Left hindlimb (tissue), 1 donor: ENCODE measurements around the gene IRGC.

Source experiments
- DNase-seq: peaks from one replicate; pipeline ENCODE4 v3.0.0-alpha.2; 2018

IRGC gene

GRCh38 chr19:43692385-43692784, 23.5 kb upstream of the IRGC start:
- DNase-seq, result no peak

- DNase-seq, result no peak
Measured at GRCh38 chr19:43692877-43693276, 23.0 kb upstream of the IRGC start.

GRCh38 chr19:43694553-43694952, 21.3 kb upstream of the IRGC start:
- no peak for DNase-seq

- DNase-seq, result no peak
Measured at GRCh38 chr19:43695985-43696704, 19.7 kb upstream of the IRGC start.

- DNase-seq, result no peak
Measured at GRCh38 chr19:43697295-43697694, 18.6 kb upstream of the IRGC start.

GRCh38 chr19:43699506-43700394, 16.1 kb upstream of the IRGC start:
- DNase-seq, result peak; percentile 64

GRCh38 chr19:43700395-43701000, 15.4 kb upstream of the IRGC start:
- peak; percentile 60 for DNase-seq

GRCh38 chr19:43704002-43704705, 11.7 kb upstream of the IRGC start:
- no peak for DNase-seq

- DNase-seq, result no peak
Measured at GRCh38 chr19:43705729-43706128, 10.1 kb upstream of the IRGC start.

- no peak for DNase-seq
Measured at GRCh38 chr19:43707158-43707712, 8.6 kb upstream of the IRGC start.

- no peak for DNase-seq
Measured at GRCh38 chr19:43708716-43709115, 7.2 kb upstream of the IRGC start.

- DNase-seq, result no peak
Measured at GRCh38 chr19:43711751-43712355, 4.0 kb upstream of the IRGC start.

GRCh38 chr19:43713208-43713607, 2.7 kb upstream of the IRGC start:
- DNase-seq, result no peak

GRCh38 chr19:43718627-43719377, 2.9 kb downstream of the IRGC start:
- no peak for DNase-seq

GRCh38 chr19:43719378-43719868, 3.5 kb downstream of the IRGC start:
- no peak for DNase-seq

GRCh38 chr19:43719918-43720317, 4.0 kb downstream of the IRGC start:
- no peak for DNase-seq

GRCh38 chr19:43720936-43721335, 5.1 kb downstream of the IRGC start:
- no peak for DNase-seq

- no peak for DNase-seq
Measured at GRCh38 chr19:43721469-43722048, 5.7 kb downstream of the IRGC start.

GRCh38 chr19:43723588-43723987, 7.7 kb downstream of the IRGC start:
- DNase-seq, result no peak

GRCh38 chr19:43724896-43725295, 9.0 kb downstream of the IRGC start:
- no peak for DNase-seq

- no peak for DNase-seq
Measured at GRCh38 chr19:43725468-43725867, 9.6 kb downstream of the IRGC start.
